Ramos (cell line): ENCODE data around the gene CAPS.
"Not testable (repeated sequence)": the region's sequence is repeated elsewhere in the genome, so short reads cannot be mapped to it uniquely, and the experiment has no call there.

Experiments used
- in situ Hi-C: fragments of 300-500 bp; cut with MboI; formaldehyde crosslinking; loops from one replicate; pipeline ENCODE4 v1.14.3; 2022; ENCODE audit warnings: low sequenced_read_pairs; ENCODE audit not compliant: unreplicated experiment

Gene CAPS

DNA sequence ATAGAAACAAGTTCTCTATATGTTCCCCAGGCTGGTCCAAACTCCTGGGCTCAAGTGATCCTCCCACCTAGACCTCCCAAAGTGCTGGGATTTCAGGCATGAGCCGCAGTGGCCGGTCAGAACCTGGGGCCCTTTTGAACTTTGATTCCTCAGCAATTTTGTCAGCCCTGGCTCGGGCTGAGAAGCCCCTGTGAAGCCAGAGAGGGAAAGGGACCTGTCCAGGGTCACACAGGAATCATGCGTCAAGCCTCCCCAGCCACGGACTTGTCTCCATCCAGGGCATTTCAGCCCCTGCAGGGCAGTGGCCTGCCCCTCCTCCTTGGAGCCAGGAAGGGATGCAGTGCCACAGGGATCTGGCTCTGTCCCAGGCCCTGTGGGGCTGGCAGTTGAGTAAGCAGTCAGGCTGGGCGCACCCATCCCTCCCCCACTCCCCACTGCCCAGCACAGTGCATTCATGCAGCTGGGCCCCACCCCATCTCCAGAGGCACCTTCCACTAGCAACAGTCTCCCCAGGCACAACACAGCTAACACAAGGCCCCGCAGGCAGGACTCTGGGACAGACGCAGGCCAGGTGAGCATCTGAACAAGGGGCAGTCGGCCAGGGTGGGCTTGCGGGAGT lies at the start of gene CAPS:
CAPS (plus strand) TSS at position 516 of the 619 bp plus-strand sequence. CDS start 153 bp downstream, outside the sequence.
- in situ Hi-C loops: no loop called here

DNA sequence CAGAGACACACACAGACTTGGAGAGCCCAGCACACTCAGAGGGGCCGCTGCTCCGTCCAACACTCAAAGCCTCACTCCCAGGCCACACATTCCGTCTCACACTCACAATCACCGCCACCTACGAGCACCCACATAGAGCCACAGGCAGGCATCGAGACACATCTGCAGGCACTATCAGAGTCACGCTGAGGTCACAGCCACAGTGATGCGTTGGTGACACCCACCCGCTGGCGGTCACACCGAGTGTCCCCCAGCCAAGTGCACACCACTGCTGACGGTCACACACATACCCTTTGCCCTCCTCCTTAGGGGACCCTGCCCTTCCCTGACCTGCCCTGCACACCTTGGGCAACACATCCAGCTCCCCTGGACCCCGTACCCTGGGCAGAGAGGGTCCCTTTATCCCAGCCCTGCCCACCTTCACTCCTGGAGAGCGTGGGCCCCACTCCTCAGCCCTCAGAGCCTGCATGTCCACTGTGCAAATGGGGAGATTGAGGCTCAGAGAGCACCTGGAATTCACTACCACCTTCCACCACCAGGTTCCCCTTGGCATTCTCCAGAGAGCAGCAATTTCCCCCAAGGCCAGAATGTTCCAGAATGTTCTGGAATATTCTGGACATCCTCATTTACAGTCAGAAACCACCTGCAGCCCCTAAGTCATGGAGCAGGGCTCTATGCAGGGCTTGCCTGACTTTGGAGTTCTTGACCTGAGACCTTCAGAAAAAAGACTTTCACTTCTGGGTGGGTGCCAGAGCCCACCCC lies 49.1 kb upstream of the CAPS start:
- in situ Hi-C loops: no loop called here

DNA sequence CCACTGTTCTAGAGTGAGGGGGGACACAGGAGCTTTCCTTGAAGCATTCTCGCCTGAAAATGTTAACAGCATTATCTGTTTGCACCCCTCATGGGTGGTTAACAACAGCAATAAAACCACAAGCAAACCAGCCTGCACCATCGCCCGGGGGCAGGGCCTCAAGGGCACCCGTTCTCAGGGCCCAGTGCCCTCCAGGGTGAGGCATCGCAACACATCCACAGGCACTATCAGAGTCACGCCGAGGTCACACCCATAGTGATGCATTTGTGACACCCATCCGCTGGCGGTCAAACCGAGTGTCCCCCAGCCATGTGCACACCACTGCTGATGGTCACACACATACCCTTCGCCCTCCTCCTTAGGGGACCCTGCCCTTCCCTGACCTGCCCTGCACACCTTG lies 48.3 kb upstream of the CAPS start:
- in situ Hi-C loops: no loop called here

DNA sequence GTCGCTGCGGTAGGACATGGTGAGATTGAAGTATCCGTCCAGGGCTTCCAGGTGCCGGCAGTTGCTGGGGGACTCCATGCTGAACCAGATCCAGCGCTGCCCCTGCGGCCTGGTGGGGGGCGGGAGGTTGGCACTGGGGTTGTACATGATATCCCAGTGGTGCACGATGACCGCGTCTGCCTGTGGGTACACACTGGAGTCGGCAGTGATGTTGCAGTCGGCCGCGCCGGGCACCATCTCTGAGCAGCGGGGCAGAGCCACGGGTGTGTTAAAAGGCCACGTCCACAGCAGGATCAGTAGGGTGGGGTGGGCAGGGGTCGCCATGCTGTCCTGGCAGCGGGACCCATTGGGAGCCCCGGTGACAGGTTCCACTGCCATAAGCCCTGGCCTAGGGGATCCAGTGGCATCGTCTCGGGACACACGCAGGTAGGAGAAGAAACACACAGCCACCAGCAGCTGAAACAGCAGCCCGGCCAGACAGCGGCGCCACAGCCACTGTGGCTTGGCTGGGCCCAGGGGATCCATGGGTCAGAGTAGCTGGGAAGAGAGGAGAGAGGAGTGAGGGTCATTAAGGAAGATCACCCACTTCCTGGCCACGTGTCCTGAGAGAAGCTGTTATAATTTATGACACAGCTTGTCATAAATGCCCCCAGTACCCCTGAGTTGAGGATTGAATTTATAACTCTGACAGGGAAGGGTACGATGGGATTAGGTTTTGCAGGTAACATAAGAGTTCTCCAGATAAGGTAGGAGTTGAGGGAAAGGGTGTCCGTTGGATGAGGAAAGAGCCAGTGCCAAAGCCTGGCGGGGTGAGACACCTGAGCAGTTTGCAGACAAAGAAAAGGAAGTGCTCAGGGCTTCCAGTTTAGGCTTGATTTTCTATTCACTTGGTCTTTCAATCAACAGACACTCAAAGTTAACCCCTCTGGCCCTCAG lies 46.6 kb upstream of the CAPS start:
- in situ Hi-C loops: no loop called here

DNA sequence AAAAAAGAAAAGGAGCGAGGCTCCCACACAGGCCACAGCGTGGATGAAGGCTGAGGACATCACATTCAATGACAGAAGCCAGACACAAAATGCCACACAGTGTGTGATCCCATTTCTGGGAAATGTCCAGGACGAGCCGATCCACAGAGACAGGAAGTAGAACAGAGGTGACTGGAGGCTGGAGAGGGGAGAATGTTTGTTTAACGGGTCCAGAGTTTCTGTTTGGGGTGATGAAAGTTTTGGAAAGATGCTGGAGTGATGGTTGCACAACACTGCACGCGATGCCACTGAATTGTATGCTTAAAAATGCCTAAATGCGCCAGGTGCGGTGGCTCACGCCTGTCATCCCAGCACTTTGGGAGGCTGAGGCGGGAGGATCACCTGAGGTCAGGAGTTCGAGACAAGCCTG lies 43.1 kb upstream of the CAPS start:
- in situ Hi-C loops: no loop called here

DNA sequence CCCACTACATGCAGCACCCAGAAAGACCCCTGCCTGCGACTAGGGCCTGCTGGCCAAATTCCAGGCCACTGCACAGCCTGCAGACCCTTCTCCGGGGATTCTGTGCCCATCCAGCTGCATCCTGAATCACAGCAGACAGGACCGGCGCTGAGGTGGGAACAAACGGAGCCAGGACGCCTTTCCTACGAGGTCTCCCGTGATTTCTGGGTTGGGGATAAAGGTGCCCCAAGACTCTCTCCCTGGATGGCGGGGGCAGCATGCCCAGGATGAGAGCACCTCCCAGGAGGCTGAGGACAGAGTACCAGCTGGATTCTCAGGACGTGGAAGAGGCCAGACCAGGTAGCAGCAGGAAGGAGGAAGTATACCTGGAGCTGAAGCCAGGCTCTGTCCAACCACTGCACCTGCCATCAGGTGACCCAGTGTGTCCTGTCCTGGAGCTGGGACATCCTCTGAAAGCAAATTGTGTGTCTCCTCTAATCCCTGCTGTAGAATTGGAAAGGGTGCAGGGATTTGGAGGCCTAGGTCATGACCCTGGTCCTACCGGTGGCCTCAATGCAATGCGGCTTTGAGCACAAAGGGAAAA lies 40.3 kb upstream of the CAPS start:
- in situ Hi-C loops: no loop called here

DNA sequence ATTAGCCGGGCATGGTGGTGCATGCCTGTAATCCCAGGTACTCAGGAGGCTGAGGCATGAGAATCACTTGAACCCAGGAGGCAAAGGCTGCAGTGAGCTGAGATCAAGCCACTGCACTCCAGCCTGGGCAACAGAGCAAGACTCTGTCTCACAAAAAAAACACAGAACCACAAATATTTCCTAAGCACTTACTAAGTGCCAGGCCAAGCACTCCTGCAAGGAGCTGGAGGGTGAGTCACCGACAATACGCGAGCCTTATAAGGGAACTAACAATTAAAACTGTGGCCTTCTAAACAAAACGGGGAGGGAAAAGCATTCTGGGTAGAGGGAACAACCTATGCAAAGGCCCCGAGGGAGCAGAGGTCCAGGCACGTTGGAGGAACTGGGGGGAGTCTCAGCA lies 39.6 kb upstream of the CAPS start:
- in situ Hi-C loops: not testable (repeated sequence)

DNA sequence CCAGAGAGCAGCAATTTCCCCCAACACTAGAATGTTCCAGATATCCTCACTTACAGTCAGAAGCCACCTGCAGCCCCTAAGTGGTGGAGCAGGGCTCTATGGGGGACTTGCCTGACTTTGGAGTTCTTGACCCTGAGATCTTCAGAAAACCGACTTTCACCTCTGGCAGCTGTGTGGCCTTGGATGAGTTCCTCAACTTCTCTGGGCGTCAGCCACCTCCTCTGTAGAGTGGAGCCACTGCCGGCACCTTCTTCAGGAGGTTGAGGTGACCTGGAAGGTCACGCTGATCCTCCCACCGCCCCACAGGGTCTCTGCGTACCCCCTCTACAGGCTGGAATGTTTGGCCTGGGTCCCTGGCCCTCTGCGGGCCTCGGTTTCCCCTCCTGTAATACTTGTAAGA lies 36.6 kb upstream of the CAPS start:
- in situ Hi-C loops: no loop called here

DNA sequence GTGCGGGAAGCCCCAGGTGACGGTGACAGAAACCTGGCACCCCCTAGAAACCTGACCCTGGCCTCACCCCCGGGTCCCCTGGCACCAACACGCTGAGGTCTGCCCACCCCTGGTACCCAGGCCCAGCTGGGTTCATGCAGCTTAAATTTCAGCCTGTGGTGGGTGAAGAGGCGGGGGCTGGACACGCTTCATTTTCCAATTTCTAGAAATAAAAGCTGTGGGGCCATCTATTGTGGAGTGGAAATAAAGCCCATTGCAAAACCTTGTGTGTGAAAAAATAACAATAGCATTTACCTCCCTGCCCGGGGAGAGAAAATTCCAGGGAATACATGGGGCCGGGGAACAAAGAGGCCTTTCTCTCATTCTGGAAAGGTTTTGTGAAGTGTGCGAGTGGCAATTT lies 36.2 kb upstream of the CAPS start:
- in situ Hi-C loops: no loop called here

DNA sequence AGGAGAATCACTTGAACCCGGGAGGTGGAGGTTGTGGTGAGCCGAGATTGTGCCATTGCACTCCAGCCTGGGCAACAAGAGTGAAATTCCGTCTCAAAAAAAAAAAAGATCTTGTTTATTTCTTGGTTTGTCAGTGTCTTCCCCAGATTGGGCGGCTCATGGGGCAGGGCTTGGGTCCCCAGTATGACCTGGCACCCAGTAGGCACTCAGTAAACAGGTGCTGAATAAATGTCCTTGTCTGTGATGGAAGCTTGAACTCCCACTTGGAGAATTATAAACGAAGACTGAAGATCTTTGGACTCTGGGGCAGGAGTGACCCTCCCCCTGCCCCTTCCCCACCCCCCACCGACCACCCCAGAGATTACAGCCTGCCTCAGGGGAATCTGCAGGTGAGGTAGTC lies 33.9 kb upstream of the CAPS start:
- in situ Hi-C loops: no loop called here

DNA sequence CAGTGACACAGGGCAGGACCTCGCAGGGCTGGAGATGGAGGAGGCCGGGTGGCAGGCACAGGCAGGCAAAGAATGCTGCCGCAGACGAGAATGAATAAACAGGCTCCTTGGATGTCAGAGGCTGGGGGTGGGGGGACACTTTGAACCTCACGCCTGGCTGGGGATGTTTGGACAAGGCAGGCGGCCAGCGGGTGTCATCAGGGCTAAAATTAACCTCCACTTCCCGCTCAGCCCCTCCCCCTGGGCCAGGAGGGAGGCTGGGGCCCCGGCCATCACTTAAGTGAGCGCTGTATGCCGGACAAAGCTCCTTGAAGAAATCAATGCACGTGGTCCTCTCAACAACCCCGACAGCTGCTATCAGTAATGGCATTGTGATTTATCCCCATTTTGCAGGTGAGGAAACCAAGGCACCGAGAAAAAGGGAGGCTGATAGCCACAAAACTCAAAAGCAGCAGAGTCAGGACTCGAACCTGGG lies 33.4 kb upstream of the CAPS start:
- in situ Hi-C loops: no loop called here

DNA sequence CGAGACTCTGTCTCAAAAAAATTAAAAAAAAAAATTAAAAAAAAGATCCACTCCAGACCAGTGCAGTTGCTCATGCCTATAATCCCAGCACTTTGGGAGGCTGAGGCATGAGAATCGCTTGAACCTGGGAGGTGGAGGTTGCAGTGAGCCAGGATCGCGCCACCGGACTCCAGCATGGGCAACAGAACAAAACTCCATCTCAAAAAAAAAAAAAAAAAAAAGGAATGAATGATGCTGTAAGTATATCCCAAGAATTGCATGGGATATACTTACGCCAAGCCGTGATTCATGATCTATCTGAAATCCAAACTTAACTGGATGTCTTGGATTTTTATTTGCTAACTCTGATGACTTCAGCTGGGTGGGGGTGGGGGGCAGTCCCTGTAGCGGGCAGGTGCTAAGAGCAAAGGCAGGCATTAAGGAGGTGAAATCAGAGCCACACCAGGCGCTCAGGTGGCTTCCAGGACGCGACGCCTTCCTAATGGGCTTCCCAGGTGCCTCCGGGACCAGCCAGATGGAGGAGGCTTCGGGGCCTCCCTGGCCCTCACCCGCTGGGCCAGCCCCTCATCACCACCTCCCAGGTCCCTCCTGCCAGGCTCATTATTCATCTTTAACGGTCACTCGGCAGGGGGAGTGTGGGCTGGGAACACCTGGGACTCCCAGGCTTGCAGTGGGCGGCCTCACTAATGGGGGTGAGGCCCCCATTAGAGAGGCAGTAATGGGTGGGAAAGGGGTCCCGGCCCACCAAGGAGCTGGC lies 32.3 kb upstream of the CAPS start:
- in situ Hi-C loops: no loop called here

DNA sequence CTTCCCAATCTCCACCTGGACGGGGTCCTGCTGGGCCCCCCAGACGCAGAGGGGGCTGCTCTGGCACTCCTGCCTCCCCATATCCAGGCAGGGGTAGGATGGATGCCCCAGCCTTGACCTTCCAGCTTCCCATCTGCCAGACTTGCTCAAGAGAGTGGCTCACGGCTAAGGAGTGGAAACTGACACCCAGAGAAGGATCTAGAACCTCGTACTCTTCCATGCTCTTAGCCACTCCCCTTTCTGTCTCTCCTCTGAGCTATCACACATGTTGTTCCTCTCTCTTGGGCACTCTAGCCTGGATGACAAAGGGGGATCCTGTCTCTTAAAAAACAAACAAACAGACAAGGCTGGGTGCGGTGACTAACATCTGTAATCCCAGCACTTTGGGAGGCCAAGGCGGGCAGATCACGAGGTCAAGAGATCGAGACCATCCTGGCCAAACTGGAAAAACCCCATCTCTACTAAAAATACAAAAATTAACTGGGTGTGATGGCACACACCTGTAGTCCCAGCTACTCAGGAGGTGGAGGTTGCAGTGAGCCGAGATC lies 31.6 kb upstream of the CAPS start:
- in situ Hi-C loops: no loop called here

DNA sequence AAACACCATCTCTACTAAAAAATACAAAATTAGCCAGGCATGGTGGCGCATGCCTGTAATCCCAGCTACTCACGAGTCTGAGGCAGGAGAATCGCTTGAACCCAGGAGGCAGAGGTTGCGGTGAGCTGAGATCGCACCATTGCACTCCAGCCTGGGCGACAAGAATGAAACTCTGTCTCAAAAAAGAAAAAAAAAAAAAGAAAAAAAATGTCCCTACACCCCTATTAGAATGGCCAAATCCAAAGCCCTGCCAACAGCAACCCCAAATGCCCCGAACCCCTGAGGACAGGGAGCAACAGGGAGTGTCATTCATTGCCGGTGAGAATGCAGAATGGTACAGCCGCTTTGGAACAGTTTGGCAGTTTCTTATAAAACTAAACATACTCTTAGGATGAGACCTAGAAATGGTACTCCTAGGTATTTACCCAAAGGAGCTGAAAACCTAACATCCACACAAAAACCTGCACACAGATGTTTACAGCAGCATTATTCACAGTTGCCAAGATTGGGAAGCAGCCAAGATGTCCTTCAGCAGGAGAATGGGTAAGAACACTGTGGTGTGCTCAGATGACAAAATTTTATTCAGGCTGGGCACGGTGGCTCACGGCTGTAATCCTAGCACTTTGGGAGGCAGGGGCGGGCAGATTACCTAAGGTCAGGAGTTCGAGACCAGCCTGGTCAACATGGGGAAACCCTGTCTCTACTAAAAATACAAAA lies 30.7 kb upstream of the CAPS start:
- in situ Hi-C loops: not testable (repeated sequence)

DNA sequence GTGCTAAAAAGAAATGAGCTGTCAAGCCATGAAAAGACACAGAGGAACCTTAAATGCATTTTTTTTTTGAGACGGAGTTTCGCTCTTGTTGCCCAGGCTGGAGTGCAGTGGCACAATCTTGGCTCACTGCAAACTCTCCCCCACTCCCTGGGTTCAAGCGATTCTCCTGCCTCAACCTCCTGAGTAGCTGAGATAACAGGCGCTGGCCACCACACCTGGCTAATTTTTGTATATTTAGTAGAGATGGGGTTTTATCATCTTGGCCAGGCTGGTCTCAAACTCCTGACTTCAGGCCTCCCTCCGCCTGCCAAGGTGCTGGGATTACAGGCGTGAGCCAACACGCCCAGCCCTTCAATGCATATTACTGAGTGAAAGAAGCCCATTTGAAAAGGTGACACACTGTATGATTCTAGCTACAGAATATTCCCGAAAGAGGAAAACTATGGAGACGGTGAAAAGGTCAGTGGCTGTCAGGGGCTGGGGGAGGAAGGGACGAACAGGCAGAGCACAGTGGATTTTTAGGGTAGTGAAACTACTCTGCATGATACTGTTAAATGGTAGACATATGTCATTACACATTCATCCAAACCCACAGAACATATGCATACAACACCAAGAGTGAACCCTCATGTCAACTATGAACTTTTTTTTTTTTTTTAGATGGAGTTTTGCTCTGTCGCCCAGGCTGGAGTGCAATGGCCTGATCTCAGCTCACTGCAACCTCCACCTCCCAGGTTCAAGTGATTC lies 29.8 kb upstream of the CAPS start:
- in situ Hi-C loops: not testable (repeated sequence)

DNA sequence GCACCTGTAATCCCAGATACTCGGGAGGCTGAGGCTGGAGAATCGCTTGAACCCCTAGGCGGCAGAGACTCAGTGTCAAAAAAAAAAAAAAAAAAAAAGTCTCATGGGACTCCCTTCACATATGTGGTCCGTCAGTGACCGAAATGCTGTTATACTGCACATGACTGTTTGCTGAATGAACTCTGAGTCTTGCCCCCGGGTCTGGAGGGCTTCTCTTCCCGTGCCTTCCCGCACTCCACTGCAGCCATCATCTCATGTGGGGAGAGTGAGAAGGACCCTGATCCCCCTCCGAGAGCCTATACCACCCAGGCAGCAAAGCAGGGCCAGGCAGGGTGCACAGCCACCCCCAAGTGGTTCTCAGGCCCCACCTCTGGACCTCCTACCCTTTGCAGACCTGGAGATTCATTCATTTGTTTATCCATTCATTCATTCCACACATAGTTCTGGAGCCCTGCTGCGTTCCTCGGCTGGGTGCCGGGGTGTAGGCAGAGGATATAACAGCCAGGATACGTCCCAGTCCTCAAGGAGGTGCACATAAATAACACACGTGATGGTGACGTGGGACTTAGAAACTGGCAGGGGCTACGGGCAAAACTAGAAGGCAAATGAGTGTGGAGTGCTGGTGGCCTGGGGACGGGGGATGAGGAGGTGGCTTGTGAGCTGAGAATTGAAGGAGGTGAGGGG lies 24.6 kb upstream of the CAPS start:
- in situ Hi-C loops: no loop called here

DNA sequence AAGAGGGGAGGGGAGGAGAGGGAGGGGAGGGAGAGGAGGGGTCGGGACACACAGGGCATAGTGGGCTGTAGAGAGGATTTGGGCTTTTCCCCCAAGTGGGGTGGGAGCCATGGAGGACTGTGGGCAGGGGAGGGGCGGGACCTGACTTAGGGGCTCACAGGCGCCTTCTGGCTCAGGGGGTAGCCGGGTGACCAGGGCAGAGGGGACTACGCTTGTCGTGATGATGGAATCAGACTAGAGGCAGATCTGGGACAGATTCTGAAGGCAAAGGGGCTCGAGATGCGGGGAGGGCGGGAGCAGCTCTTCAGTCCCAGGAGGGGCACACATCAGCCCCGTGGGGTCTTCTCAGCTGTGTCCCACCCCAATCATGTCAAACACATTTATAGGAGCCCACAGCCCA lies 24.0 kb upstream of the CAPS start:
- in situ Hi-C loops: loop anchor here (5.0 kb wide), 1 partner anchor 88 kb away; no protein-coding TSS in a partner anchor

DNA sequence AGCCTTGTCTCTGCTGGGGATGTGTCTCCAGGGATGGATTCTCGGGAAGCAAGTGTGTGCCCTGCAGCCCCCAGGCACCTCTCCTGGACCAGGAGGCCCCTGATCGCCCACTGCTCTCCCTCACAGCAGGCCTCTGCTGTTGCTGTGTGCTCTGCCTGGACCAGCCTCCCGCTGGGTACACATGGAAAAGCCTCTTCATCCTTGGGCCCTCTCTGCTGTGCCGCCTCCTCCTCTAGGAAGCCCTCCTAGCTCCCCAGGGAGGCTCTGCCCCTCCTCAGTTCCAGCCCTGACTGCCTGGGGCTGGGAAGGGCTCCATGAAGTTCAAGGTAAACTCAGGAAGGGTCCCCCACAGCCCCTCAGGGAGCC lies 22.5 kb upstream of the CAPS start:
- in situ Hi-C loops: loop anchor here (5.0 kb wide), 1 partner anchor 89 kb away; no protein-coding TSS in a partner anchor
